Effector CD4-positive, alpha-beta T cell (primary cell): Measurements from ENCODE around the gene ABCG1.

Experiments used
- DNase-seq: peaks from one replicate; pipeline ENCODE4 v3.0.0-alpha.2; 2020

ABCG1 gene

DNA sequence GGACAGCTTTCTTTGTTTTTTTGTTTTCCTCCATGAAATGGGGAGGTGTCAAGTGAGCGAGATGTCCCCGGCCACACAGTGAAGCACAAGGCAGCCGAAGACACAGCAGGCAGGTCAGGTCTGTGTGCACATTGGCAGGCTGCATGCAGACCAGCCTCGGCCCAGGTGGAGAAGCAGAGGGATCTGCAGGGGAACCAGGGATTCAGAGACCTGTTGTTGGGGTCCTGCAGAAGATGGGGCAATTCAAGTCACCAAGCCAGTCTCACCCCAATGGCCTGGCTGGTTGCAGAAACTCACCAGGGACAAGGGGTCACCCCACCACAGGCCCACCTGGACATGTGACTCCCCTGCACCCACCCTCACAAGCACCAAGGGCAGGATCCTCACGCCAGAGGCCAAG lies 4.0 kb upstream of the ABCG1 start:
- DNase-seq = no peak

DNA sequence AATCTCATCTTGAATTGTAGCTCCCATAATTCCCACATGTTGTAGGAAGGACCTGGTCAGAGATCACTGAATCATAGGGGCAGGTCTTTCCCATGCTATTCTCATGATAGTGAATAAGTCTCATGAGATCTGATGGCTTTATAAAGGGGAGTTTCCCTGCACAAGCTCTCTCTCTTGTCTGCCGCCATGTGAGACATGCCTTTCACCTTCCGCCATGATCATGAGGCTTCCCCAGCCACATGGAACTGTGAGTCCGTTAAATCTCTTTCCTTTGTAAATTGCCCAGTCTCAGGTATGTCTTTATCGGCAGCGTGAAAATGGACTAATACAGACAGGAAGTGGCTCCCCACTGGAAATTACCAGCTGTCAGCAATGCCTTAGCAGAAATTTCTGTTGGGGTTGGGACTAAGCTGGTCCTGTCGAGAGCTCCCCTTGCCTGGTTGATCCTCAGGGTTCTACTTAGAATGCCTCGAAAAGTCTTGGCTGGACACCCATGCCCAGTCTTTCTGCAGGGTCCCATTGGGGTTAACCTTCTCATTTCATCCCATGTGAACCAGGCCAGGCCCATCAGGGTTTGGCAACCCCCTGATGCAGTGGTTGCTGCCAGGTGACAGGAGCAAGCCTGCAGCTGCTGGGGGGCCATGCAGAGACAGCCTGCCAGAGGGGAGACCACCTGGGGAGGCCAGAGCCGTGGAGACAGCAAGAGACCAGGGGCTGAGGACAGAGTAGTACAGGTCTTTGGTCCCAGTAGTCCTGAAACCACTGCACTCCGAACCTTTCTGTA lies 2.8 kb upstream of the ABCG1 start:
- DNase-seq = no peak

- DNase-seq = no peak
These were observed 2.0 kb upstream of the ABCG1 start for GRCh38 chr21:42216726-42217572.

DNA sequence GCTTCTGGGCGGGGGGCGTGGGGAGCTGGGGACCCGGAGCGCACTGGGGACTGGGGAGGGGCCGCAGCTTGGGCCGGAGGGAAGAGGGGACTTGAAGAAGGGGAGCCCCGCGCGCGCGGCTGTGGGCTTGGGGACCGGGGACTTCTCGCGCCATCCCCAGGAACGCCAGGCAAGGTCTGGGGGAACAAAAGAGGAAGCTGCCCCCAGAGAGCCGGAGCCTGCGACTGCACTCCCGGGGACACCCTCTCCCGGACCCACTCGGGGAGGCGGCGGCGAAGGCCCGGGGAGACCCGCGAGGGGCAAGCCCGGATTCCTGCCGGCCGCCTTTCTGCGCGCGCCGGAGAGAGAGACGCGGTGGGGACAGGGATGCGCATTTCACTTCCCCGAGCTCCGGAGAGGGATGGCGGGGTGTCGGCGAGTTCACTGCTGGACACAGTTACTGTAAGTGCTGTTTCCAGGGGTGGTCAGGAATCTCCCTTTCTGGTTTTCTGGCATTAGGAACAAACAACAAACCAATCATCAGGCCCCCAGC lies 732 bp downstream of the ABCG1 start:
- DNase-seq = no peak

GRCh38 chr21:42220138-42220701 lies 1.3 kb downstream of the ABCG1 start:
- DNase-seq = peak; percentile 75

GRCh38 chr21:42221581-42222345 lies 2.8 kb downstream of the ABCG1 start:
- DNase-seq = no peak

DNA sequence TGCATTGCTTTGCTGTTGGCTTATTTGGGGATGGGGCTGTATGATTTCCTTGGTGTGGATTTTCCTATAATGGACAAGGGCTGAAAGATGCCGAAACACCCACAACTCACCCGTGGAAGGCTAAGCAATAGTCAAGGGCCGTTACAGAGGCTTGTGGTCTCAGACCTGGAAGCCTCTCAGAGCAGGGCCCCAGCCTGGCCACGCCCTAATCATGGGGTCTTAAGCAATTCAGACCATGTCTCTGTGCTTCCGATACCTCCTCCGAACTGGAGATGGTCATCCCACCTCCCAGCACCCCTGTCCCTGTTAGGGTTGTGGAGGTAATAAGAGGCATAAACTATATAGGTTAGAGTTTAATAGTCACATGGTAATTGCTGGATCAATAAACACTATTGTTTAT lies 3.4 kb downstream of the ABCG1 start:
- no peak for DNase-seq

DNA sequence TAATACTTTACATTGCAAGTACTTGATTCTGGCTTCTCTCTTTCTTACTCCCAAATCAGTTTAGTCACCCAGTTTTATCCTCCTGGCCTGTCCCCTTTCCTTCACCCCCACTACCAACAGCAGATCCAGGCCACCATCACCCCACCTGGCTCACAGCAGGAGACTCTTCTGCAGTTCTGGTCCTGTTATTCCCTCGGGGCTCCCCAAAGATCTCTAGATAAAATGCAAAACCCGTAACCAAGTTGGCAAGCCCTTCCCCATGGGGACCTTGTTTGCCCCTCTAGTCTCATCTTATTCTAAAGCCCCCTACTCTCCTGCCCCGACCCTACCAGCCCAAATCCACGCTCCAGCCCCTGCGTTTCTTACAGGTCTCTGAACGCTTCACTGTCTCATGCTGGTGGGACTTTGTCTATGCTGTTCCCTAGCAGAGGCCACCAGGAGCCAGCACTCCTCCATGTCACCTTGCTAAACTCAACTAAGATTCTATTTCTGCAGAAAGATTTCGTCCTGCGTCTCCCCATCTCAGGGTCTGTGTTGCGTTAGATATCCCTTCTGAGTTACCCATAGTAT lies 4.0 kb downstream of the ABCG1 start:
- DNase-seq = no peak

DNA sequence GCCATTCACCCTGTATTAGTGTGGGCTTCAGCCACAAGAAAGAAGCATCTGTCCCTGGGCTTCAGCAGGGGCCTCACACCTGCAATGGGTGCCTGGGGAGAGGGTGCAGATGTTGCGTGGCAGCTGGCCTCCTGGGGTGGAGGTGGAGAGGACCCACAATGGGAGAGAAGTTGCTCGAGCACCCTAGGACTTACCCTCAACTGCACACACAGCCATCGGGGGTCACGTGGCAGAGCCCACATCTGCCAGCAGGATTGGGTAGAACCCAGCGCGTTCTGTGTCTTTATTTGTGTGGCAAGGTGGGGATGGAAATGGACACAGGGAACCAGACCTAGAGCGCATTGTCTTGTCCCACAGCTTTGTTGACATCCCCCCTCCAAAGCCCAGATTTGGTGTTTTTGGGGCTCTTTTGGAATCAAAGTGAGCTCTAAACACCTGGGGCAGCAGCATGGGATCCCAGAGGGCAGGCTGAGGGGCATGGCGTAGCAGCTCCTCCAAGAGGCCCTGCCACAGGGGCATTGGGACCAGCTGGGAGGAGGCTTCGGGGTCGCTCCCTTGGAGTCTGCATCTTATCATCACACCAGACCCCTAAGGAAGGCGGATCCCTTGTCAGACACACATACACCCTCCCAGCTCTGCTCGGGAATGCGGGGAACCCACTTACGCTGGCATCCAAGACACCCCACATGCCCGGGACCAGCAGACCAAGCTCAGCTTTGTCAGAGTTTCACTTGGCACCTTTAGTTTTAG lies 5.1 kb downstream of the ABCG1 start:
- no peak for DNase-seq

DNA sequence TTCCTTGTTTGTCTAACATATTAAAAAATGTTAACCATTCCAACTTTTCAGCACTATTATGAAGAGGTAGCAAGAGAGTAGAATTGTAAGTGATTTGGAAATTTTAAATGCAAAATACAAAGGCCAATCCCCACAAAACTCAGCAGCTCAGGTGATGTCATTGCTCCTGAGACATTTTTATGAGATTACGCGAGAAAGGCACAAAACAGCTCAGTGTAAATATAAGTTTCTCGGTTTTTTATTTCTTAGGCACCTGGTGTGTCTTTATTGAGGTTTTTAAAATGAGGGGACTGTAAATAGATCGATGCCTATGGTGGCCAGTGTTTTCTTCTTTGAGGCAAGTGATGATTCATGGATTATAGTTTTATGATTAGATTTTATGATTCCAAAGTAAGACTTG lies 6.1 kb downstream of the ABCG1 start:
- no peak for DNase-seq

GRCh38 chr21:42225571-42226155 lies 6.7 kb downstream of the ABCG1 start:
- DNase-seq = no peak

- no peak for DNase-seq
These were observed 7.7 kb downstream of the ABCG1 start for GRCh38 chr21:42226626-42227025.

- peak; percentile 93 for DNase-seq
These were observed 9.2 kb downstream of the ABCG1 start for GRCh38 chr21:42227909-42228708.

GRCh38 chr21:42228709-42229220 lies 9.8 kb downstream of the ABCG1 start:
- DNase-seq = no peak

DNA sequence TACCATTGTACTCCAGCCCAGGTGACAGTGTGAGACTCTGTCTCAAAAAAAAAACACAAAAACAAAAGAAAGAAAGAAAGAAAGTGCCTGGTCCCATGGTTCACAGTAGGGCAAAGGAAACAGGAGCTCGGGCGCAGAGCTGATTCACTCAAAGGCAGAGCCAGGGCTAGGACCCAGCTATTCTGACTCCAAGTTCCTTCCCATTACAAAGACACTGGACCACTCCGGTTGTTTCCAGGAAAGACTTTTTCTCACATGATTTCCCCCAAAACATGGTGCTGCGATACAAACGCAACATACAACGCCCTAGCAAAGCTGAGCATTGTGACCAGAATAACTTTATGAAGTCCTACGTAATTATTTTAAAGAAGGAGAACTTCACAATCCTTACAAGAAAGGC lies 10.7 kb downstream of the ABCG1 start:
- DNase-seq = no peak

DNA sequence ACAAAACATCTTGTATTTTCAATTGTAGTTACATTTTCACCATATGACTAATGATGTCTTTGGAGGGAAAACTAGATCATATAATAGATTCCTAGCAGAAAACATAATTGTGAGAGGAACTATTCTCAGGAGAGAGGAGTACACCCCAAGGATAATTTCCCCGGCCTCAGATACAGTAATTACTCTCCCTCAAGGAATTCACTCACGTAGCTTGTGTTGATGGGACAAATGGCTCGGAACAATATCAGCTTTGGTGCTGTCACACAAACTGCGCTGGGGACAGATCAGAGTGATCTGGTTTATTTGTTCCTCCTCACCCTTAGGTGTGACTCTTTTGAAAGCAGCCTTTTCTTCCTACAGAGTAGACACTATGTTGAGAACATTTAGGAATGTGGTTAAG lies 11.2 kb downstream of the ABCG1 start:
- DNase-seq = no peak

- DNase-seq = no peak
These were observed 11.7 kb downstream of the ABCG1 start for GRCh38 chr21:42230636-42231035.

DNA sequence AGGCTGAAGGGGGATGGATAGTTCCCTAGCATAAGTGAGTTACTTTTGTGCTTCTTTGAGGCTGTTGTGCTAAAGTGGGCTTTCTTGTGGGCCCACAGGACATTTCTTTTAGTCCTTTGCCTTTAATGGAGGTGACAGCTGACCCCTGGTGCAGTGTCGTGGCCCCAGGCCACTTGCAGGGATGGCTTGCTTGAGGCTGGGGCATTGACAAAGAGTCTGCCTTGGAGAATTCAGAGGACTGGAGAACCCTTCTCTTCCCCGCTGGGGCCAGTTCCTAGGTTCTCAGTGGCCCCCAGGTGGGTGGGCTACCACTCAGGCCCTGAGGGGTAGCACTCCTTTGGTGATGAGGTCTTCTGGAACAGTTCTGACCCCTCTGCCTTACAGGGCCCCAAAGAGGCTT lies 12.8 kb downstream of the ABCG1 start:
- DNase-seq = no peak

- DNase-seq = no peak
These were observed 13.4 kb downstream of the ABCG1 start for GRCh38 chr21:42232176-42232825.
